HG03521 (cell line): ENCODE results near the gene ITGB5.

ENCODE experiments used
- ATAC-seq: cut with Tn5 transposase; IDR thresholded peaks from one replicate; pipeline ENCODE4 v1.9.1; 2021; ENCODE audit warnings: mild to moderate bottlenecking, moderate library complexity; ENCODE audit not compliant: unreplicated experiment

Gene ITGB5

DNA sequence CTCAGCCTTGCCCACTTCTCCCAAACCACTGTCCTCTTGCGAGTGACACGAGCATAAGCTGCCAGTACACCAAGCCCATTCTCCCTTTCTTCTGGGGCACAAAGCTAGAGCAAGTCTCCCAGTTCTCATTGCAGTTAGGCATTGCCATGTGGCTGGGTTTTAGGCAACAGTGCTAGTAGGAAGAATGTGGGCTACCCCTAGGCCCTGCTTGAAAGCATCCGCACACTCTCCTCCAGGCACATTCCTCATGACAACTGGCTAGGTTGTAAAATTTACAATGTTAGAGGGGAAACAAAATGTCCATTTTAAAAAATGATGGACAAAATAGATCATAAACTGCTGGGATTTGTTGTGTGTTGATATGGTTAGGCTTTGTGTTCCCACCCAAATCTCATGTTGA lies 19.7 kb downstream of the ITGB5 start:
- no peak for ATAC-seq

DNA sequence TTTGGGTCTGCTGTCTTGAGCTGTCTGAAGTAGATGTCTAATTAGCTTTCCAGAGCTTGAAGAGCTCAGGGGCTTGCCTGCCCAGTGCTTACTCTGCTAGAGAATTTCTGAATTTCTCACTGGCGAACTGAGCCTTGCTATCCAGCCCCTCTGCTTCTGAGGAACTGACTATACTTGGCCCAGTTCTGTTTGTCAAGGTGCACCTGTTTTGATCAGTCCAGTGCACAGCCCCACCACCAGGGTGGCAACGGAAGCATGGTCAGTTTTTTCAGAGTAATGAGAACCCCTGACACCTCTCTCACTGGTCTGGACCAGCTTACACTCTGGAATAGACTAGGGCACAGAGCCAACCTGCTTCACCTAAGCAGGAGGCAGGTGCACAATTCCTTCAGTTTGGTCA lies 25.2 kb downstream of the ITGB5 start:
- no peak for ATAC-seq

GRCh38 chr3:124861041-124861440 lies 26.1 kb downstream of the ITGB5 start:
- no peak for ATAC-seq

DNA sequence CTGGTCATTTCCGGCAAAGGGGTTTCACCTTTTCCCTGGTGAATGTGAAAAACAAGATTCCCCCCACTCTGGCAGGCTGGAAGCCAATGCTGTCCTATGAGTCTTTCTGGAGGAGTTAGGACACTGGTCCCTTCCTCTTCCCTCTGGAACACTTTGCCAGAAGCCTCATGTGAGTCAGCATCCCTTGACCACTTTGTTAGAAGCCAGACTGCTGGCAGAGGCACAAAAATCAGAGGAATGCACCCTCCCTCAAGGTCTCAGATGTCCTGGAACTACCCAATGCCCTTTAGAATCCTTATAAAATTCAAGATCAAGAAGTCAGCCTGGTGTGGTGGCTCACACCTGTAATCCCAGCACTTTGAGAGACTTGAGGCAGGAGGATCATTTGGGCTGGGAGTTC lies 26.6 kb downstream of the ITGB5 start:
- ATAC-seq = no peak

- no peak for ATAC-seq
These were observed 28.1 kb downstream of the ITGB5 start for GRCh38 chr3:124859025-124859424.

DNA sequence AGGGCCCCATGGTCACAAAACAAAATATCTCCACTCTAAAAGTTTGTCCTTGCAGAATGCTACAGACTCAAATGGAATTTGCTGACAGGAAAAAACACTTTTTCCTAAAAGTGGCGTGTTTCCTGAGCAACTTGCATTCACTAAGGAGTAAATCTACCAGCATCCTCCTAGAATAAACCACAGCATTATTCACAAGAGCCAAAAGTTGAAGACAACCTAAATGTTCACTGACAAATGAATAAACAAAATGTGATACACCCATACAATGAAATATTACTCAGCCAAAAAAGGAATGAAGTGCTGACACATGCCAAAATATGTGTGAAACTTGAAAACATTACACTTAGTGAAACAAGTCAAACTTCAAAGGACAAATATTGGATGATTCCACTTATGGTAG lies 28.9 kb downstream of the ITGB5 start:
- no peak for ATAC-seq

DNA sequence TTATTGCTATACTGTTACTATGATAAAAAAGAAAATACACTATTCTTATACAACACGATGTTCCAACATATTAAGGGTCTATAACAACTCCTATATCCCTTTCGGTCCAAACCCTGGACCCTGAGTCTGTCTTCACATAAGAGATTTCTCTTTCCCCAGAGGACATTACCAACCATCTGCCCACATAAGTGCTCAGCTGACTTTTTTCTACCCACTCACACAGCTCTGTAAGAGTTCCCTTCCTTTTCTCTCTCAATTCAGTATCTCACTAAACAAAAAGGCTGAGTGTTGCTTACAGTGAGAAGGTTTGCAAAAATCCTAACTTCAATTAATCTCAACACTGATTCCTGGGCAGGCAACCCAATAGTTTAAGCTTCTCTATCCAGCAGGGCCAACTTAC lies 30.5 kb downstream of the ITGB5 start:
- no peak for ATAC-seq

- no peak for ATAC-seq
These were observed 33.2 kb downstream of the ITGB5 start for GRCh38 chr3:124854009-124854408.

GRCh38 chr3:124853446-124853845 lies 33.7 kb downstream of the ITGB5 start:
- no peak for ATAC-seq

DNA sequence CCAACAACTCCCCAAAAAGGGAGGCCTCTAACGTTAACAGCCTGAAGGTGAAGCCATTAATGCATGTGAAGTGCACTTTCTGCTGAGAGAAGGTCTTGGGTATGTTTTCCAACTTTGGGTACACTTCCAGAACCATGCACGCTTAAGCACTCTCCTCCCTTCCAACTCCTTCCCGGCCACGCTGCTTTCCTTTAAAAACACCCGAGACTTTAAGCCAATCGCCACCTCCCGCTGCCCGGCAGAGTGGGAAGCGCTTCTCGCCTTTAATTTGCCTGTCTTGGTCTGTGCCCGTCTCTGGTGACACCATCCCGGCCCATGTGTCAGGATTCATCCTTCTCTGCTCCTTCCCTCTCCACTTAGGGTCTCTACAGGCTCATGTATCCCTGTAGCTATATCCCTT lies 35.3 kb downstream of the ITGB5 start:
- no peak for ATAC-seq

GRCh38 chr3:124851136-124851535 lies 36.0 kb downstream of the ITGB5 start:
- ATAC-seq = no peak

GRCh38 chr3:124850633-124851032 lies 36.5 kb downstream of the ITGB5 start:
- no peak for ATAC-seq

DNA sequence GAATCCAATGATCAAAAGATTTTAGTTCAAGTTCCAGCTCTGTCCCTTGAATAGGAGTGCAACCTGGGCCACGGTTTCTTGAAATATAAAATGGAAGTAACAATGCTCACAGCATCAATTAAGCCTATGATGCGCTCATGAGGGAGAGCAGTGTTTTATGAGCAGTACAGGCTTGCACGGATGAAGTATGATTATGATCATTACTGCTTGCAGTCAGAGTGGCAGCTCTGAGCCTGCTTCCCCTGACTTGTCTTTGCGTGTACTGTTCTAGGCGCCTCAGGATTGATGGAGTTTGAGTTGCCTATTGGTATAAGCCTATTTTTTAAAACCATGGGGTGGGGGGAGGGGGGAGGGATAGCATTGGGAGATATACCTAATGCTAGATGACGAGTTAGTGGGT lies 37.0 kb downstream of the ITGB5 start:
- no peak for ATAC-seq

- ATAC-seq = no peak
These were observed 38.9 kb downstream of the ITGB5 start for GRCh38 chr3:124848300-124848699.

DNA sequence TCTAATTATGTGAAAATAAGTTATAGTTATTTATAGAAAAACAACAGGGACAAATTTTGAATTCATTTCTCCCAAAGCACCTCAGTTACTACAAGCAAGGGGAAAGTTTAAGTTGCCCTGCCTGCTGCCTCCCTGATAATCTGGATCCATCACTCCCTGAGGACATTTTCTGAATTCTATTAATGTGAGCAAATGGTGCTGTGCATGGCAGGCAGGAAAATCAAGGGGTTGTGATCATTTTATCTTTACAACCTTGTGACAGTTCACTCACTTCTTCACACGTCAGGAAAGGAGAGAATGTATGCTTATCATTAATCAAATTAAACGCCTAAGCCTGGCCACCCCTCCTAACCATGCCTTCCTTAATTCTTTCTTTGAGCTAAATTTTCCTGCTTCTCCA lies 39.3 kb downstream of the ITGB5 start:
- no peak for ATAC-seq

DNA sequence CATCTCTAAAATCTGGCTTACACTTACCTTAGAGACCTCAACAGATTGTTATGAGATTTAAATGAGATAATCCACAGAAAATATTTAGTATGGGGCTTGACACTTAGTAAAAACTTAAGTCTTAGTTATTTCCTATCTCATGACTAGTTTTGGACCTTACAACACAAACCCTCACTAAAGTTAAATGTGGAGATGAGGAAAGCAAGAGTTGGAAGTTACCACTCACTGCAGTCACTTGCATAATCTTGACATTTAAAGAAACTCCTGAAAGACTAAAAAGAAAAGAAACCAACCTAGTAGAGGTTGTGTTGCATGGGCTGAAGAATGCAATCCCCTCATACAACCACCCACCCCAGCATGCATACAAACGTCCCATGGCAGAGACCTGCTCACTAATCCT lies 40.1 kb downstream of the ITGB5 start:
- no peak for ATAC-seq

DNA sequence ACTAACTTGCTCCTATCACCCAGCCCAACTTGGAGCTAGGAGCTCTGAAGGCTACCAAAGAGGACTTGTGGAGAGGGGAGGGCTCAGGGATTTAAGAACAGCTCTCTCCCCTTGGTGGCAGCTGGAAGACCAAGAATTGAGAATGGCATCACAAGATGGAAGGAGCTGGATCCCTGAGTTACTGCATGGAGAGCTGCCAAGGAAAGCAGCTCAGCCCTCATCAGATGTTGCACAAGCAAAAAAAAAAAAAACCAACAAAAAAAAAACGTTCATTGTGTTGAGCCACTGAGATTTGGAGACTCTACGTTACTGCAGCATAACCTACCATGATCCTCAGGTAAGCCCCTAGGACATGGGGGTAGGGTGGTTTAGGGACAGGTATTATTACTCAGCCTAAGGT lies 41.0 kb downstream of the ITGB5 start:
- ATAC-seq = no peak

DNA sequence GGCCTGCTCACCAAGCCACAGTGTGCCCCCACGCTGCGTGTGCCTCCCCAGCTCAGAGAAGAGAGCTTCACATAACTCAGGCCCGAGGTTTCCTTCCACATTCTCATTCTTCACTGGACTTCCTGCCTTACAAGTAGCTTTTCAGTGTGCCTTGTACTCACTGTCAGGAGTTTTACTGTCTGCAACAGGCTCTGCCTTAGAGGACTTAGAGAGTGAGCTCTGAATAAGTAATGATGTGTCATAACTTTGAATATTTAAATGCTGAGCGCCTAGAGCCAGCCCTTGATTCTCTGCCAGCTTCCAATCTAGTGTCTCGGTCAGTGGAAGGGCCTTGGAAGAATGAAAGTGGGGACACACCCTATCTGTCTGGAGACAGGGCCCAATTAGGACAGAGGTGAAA lies 41.8 kb downstream of the ITGB5 start:
- ATAC-seq = no peak

DNA sequence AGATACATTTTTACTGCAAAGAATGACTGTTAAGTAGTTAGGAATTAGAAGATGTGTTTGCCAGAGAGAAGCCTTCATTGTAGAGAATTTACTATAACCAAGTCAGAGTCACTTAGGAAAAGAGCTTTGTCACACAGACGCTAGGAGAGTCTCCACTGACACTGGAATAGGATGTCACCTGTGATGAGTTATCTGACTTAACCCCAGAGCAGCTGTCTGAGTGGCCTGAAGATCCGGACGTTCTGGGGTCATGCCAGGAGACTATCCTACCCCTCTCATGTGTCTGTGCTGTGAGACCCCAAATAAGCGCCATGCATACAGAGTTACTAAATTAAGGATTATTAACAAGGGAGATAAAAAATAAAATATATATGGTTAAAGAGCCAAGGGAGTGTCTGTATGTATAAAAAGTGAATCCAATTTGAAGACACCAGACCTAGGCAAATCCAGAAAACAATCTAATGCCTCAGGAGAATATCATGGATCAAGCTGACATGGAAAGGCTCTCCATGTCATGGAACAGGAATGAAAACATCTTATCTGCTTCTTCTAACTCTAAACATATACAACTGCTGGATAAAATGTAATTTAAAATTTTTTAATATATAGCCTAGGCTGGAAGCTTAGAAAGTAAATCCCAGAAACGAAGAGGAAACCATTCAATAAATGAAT lies 43.5 kb downstream of the ITGB5 start:
- no peak for ATAC-seq

- no peak for ATAC-seq
These were observed 44.1 kb downstream of the ITGB5 start for GRCh38 chr3:124843047-124843446.

- ATAC-seq = no peak
These were observed 45.6 kb downstream of the ITGB5 start for GRCh38 chr3:124841517-124841916.

- ATAC-seq = no peak
These were observed 46.8 kb downstream of the ITGB5 start for GRCh38 chr3:124840331-124840730.

DNA sequence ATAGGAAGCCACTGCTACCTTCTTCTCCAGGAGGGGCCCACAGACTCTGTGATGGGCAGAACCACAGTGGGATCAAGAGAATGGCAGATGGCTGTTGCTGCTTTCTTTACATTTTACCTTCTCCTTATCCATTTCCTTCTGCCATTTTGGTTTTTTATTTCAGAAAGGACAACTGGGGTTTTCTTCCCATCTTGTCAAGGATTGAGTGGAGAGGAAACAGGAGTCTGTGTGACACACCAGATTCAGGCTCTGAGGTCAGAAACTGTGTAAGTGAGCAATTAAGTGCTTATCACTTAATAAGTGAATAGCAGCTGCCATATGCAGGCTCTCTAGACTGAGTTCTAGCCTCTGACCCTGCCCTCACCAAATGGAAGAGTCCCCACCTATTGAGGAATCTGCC lies 47.3 kb downstream of the ITGB5 start:
- ATAC-seq = no peak
